SK-N-SH (cell line): ENCODE measurements around the gene PCED1A. TPM values are rescaled to one million over a fixed set of nuclear protein-coding genes. Genes with fewer than 3 reads are reported as not detected.

Source experiments
- CTCF ChIA-PET: fragments of 300-600, 350-600 bp; formaldehyde crosslinking; extraction: SDS; loops from one replicate; lab custom pipeline; 2021; lab: Yijun Ruan, JAX
- POLR2A ChIA-PET: fragments of 350-600 bp; sonication (Branson Sonifier 250); formaldehyde crosslinking; extraction: SDS; loops from one replicate; lab custom pipeline; 2020; ENCODE audit warnings: antibody characterized with exemption, inconsistent platforms; lab: Yijun Ruan, JAX
- DNase-seq: peaks from one replicate; pipeline ENCODE4 v3.0.0; 2012
- H2AFZ ChIP-seq: fragments of 200-600 bp; sonication (generic); 2 replicates; pipeline ENCODE4 v1.8.1; 2016; ENCODE audit warnings: antibody characterized with exemption, mild to moderate bottlenecking, low read depth
- H3F3A ChIP-seq: fragments of 200-600 bp; sonication (generic); replicated peaks from 2 replicates; pipeline ENCODE3; 2016; ENCODE audit warnings: antibody characterized with exemption, mild to moderate bottlenecking; ENCODE audit not compliant: insufficient read depth
- H3K27ac ChIP-seq, 2 experiments: fragments of 200-500 bp in 1 of 2; fragments of 200-600 bp in 1 of 2; sonication (Bioruptor generic) in 1 of 2; sonication (generic), shearing (Covaris generic) in 1 of 2; 2 replicates each; pipeline versions ENCODE4 v1.5.1 to v1.6.1; 2014 to 2016; ENCODE audit warnings: low read depth in 2 of 2, inconsistent platforms in 1 of 2, low read length in 1 of 2, mild to moderate bottlenecking in 1 of 2, mixed read lengths in 1 of 2
- H3K27me3 ChIP-seq: fragments of 200-600 bp; sonication (generic), shearing (Covaris generic); 2 replicates; pipeline ENCODE4 v1.6.1; 2016; ENCODE audit warnings: mixed run types; ENCODE audit not compliant: insufficient read depth
- H3K36me3 ChIP-seq, 2 experiments: fragments of 200-500 bp in 1 of 2; fragments of 200-600 bp in 1 of 2; sonication (Bioruptor generic) in 1 of 2; sonication (generic) in 1 of 2; replicated peaks in 1 of 2; 2 replicates each; pipeline versions ENCODE3 to v1.5.1; 2014 to 2016; ENCODE audit warnings: low read length in 1 of 2, mild to moderate bottlenecking in 1 of 2; ENCODE audit not compliant: insufficient read depth in 2 of 2, control insufficient read depth in 1 of 2
- H3K4me1 ChIP-seq, 2 experiments: fragments of 200-500 bp in 1 of 2; fragments of 200-600 bp in 1 of 2; sonication (Bioruptor generic) in 1 of 2; sonication (generic), shearing (Covaris generic) in 1 of 2; 2 replicates each; pipeline versions ENCODE4 v1.5.1 to v1.6.1; 2014 to 2016; ENCODE audit warnings: low read depth in 1 of 2, low read length in 1 of 2, mixed run types in 1 of 2; ENCODE audit not compliant: insufficient read depth in 2 of 2, control insufficient read depth in 1 of 2
- H3K4me2 ChIP-seq: fragments of 200-600 bp; sonication (generic), shearing (Covaris generic); 2 replicates; pipeline ENCODE4 v1.6.1; 2017; ENCODE audit warnings: mixed run types
- H3K4me3 ChIP-seq, 2 experiments: fragments of 200-500 bp in 1 of 2; fragments of 200-600 bp in 1 of 2; sonication (Bioruptor generic) in 1 of 2; sonication (generic), shearing (Covaris generic) in 1 of 2; 2 replicates each; pipeline versions ENCODE4 v1.5.1 to v1.8.1; 2014 to 2016; ENCODE audit warnings: low read depth in 2 of 2, inconsistent platforms in 1 of 2, low read length in 1 of 2, mild to moderate bottlenecking in 1 of 2, mixed read lengths in 1 of 2, moderate library complexity in 1 of 2
- H3K79me2 ChIP-seq: fragments of 200-600 bp; sonication (generic); 2 replicates; pipeline ENCODE4 v1.8.1; 2017; ENCODE audit warnings: mild to moderate bottlenecking; ENCODE audit not compliant: insufficient read depth
- H3K9ac ChIP-seq: fragments of 200-600 bp; sonication (generic); 2 replicates; pipeline ENCODE4 v1.6.1; 2017; ENCODE audit warnings: mixed run types
- H3K9me2 ChIP-seq: fragments of 200-600 bp; sonication (generic); 2 replicates; pipeline ENCODE4 v1.6.1; 2017; ENCODE audit warnings: mixed run types
- H3K9me3 ChIP-seq: fragments of 200-600 bp; sonication (generic); 2 replicates; pipeline ENCODE4 v1.6.1; 2017; ENCODE audit warnings: mixed run types, mild to moderate bottlenecking, moderate library complexity
- H4K20me1 ChIP-seq: fragments of 200-600 bp; sonication (generic); 2 replicates; pipeline ENCODE4 v1.6.1; 2017; ENCODE audit warnings: mild to moderate bottlenecking, mixed run types; ENCODE audit not compliant: insufficient read depth
- CHD2 ChIP-seq: fragments of 150-350 bp; IDR thresholded peaks from 2 replicates; pipeline ENCODE4 v1.6.1; 2018; ENCODE audit warnings: low read length; ENCODE audit not compliant: partially characterized antibody
- EZH2phosphoT487 ChIP-seq: fragments of 200-600 bp; sonication (generic); IDR thresholded peaks from 2 replicates; pipeline ENCODE4 v1.6.1; 2017; ENCODE audit warnings: low read depth, mixed run types, mild to moderate bottlenecking, antibody characterized with exemption, moderate library complexity, borderline replicate concordance
- FOSL2 ChIP-seq: IDR thresholded peaks from 2 replicates; pipeline ENCODE4 v1.4.0; 2012; ENCODE audit warnings: low read depth, mild to moderate bottlenecking, moderate library complexity, borderline replicate concordance
- GATA2 ChIP-seq: sonication (generic); formaldehyde crosslinking; IDR thresholded peaks from 2 replicates; pipeline ENCODE4 v1.5.0; 2020; ENCODE audit warnings: mild to moderate bottlenecking, missing genetic modification reagents
- JUND ChIP-seq: IDR thresholded peaks from 2 replicates; pipeline ENCODE4 v1.4.0; 2012
- MEF2A ChIP-seq: IDR thresholded peaks from 2 replicates; pipeline ENCODE4 v1.4.0; 2012; ENCODE audit warnings: low read depth, borderline replicate concordance
- MXI1 ChIP-seq: IDR thresholded peaks from 2 replicates; pipeline ENCODE4 v1.6.1; 2012; ENCODE audit warnings: mild to moderate bottlenecking, low read depth, low read length, improper control_type of control experiment
- PBX3 ChIP-seq: IDR thresholded peaks from 2 replicates; pipeline ENCODE4; 2012
- POLR2AphosphoS5 ChIP-seq: IDR thresholded peaks from 2 replicates; pipeline ENCODE4 v1.6.1; 2012; ENCODE audit warnings: low read depth, low read length
- RAD21 ChIP-seq: IDR thresholded peaks from 2 replicates; pipeline ENCODE4 v1.6.1; 2012; ENCODE audit warnings: mild to moderate bottlenecking, low read length
- USF2 ChIP-seq: fragments of 150-350 bp; IDR thresholded peaks from 2 replicates; pipeline ENCODE4 v1.6.1; 2017; ENCODE audit warnings: antibody characterized with exemption, low read length, low read depth, borderline replicate concordance
- YY1 ChIP-seq: IDR thresholded peaks from 2 replicates; pipeline ENCODE4 v1.4.0; 2012; ENCODE audit warnings: low read depth, mild to moderate bottlenecking
- WGBS: methylation state at CpG from one replicate; pipeline ENCODE4 v1.1.6; 2017; ENCODE audit warnings: low lambda C conversion rate; 5-methylcytosine and 5-hydroxymethylcytosine counted together
- polyA plus RNA-seq, 3 experiments: library from polyadenylated mRNA; depleted of rRNA; stranded (reverse); fragments of >200 nt; gene quantifications; 2 replicates each; pipeline ENCODE4 v1.2.3, GENCODE V29; 2012
- TF ChIP-seq, protein P1 (sequence below): fragments of 150-350 bp; IDR thresholded peaks from 2 replicates; pipeline ENCODE4 v1.6.1; 2016; ENCODE audit warnings: mild to moderate bottlenecking, low read depth, low read length

Gene PCED1A
- polyA plus RNA-seq, 1 of the 3 experiments (the other 2 are of a cell fraction) = 65.2 TPM

DNA sequence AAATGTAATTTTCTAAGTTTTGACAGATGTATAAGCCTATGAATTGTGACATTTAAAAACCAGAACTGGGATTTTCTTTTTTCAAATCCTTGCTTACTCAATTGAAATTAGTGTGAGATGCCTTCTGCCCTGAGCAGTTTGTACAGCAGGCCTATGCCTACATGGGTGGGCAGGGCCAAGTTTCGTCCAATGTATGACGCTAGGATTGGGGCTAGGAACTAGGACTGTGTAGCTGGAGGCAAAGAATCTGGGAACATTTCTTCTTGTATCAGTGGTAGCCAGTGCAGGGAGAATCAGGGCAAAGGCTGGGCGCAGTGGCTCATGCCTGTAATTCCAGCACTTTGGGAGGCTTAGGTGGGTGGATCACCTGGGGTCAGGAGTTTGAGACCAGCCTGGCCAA is 28.9 kb upstream of the PCED1A start (continued):
- TF ChIP-seq, protein P1, sequence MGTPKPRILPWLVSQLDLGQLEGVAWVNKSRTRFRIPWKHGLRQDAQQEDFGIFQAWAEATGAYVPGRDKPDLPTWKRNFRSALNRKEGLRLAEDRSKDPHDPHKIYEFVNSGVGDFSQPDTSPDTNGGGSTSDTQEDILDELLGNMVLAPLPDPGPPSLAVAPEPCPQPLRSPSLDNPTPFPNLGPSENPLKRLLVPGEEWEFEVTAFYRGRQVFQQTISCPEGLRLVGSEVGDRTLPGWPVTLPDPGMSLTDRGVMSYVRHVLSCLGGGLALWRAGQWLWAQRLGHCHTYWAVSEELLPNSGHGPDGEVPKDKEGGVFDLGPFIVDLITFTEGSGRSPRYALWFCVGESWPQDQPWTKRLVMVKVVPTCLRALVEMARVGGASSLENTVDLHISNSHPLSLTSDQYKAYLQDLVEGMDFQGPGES = no peak
- TF ChIP-seq EZH2phosphoT487 = no peak
- no peak for TF ChIP-seq RAD21
- no peak for TF ChIP-seq FOSL2

GRCh38 chr20:2867081-2867864 is 26.8 kb upstream of the PCED1A start:
- Histone ChIP-seq H3K4me3 (no peak overlapping the region), H3K9me2 (no peaks in the 10 kb centered on the region), H3K4me1 (peaks cover 0 to 15% of the 10 kb centered on the region in 2 experiments; a peak in 3 of 4 replicates), H3K4me2 (no peak overlapping the region), H3F3A (peaks cover 20% of the 10 kb centered on the region), H3K9me3 (no peaks in the 10 kb centered on the region), H2AFZ (no peak overlapping the region), H3K27me3 (no peaks in the 10 kb centered on the region), H3K79me2 (no peaks in the 10 kb centered on the region), H4K20me1 (no peaks in the 10 kb centered on the region), H3K27ac (no peak overlapping the region), H3K36me3 (peaks cover 0 to 33% of the 10 kb centered on the region in 2 experiments), H3K9ac (no peak overlapping the region)
- ChIA-PET POLR2A (no interaction called here), CTCF (interaction anchor here (0.9 to 2.5 kb wide), 3 partner anchors 15 to 18 kb away, joined by 3 to 7 read pairs (median 3); no protein-coding TSS in a partner anchor)
- TF ChIP-seq GATA2 (CRISPR knock-in tag) = no peak
- 88% methylated on average over 12 of the region's 12 CpGs for WGBS
- DNase-seq = no peak

- Histone ChIP-seq H3K4me1 (peaks cover 0 to 11% of the 10 kb centered on the region in 2 experiments; a peak in 3 of 4 replicates), H3F3A (peaks cover 14% of the 10 kb centered on the region), H3K4me3 (no peak overlapping the region), H3K79me2 (no peaks in the 10 kb centered on the region), H3K36me3 (peaks cover 0 to 40% of the 10 kb centered on the region in 2 experiments), H4K20me1 (no peaks in the 10 kb centered on the region), H3K4me2 (no peak overlapping the region), H3K9me3 (no peaks in the 10 kb centered on the region), H3K9me2 (no peaks in the 10 kb centered on the region), H3K27me3 (no peaks in the 10 kb centered on the region), H3K9ac (no peak overlapping the region), H3K27ac (no peak overlapping the region), H2AFZ (no peak overlapping the region)
- no peak for DNase-seq
- 86% methylated on average over 7 of the region's 11 CpGs for WGBS
- TF ChIP-seq USF2 = no peak
- no peak for TF ChIP-seq PBX3
- TF ChIP-seq MEF2A = no peak
- TF ChIP-seq MXI1 = no peak
- TF ChIP-seq POLR2AphosphoS5 = no peak
- no peak for TF ChIP-seq JUND
- no peak for TF ChIP-seq YY1
- TF ChIP-seq GATA2 (CRISPR knock-in tag) = no peak
- TF ChIP-seq CHD2 = no peak
- POLR2A ChIA-PET = no interaction called here
- CTCF ChIA-PET = interaction anchor here (2.5 kb wide), 1 partner anchor 14 kb away, joined by 7 read pairs; no protein-coding TSS in a partner anchor
Observed at GRCh38 chr20:2866236-2866635, 25.8 kb upstream of the PCED1A start.
